Keratinocyte (primary cell): Measurements from ENCODE around the gene CPT2. TPM values are rescaled to one million over a fixed set of nuclear protein-coding genes. Genes with fewer than 3 reads are reported as not detected.

Experiments
- DNase-seq: peaks from one replicate; pipeline ENCODE4 v3.0.0-alpha.2; 2011; ENCODE audit warnings: low read depth, missing footprints, low spot score
- FAIRE-seq: peaks from 2 replicates; lab custom pipeline; 2011; peaks lifted over from hg19 to GRCh38; lab: Jason Lieb, UNC
- H2AFZ ChIP-seq: 2 replicates; pipeline ENCODE4 v1.6.0; 2012; ENCODE audit warnings: low read length, control low read depth, inconsistent platforms; ENCODE audit not compliant: control insufficient read depth
- H3K27ac ChIP-seq: 2 replicates; pipeline ENCODE4 v1.5.1; 2011; ENCODE audit warnings: low read length; ENCODE audit not compliant: control insufficient read depth, insufficient read depth
- H3K27me3 ChIP-seq: 3 replicates; pipeline ENCODE4 v1.6.0; 2011; ENCODE audit warnings: low read length; ENCODE audit not compliant: control insufficient read depth, insufficient read depth; ENCODE audit errors: extremely low read depth
- H3K36me3 ChIP-seq, 2 experiments: 2 replicates in 1 of 2; 3 replicates in 1 of 2; pipeline ENCODE4 v1.5.1; 2011; ENCODE audit warnings: low read length in 2 of 2, mild to moderate bottlenecking in 1 of 2; ENCODE audit not compliant: control insufficient read depth in 2 of 2, insufficient read depth in 2 of 2; ENCODE audit errors: extremely low read depth in 1 of 2
- H3K4me1 ChIP-seq: 3 replicates; pipeline ENCODE4 v1.5.1; 2011; ENCODE audit warnings: low read length; ENCODE audit not compliant: control insufficient read depth, insufficient read depth; ENCODE audit errors: extremely low read depth
- H3K4me2 ChIP-seq: 3 replicates; pipeline ENCODE4 v1.6.0; 2011; ENCODE audit warnings: low read depth, low read length; ENCODE audit not compliant: control insufficient read depth, insufficient read depth; ENCODE audit errors: extremely low read depth
- H3K4me3 ChIP-seq, 3 experiments: fragments of 200-600 bp in 1 of 3; sonication (generic) in 1 of 3; 2 replicates in 2 of 3; 3 replicates in 1 of 3; pipeline ENCODE4 v1.5.1; 2011 to 2016; ENCODE audit warnings: low read length in 3 of 3, mild to moderate bottlenecking in 3 of 3, control low read depth in 2 of 3, inconsistent platforms in 1 of 3, low read depth in 1 of 3, mixed read lengths in 1 of 3, mixed run types in 1 of 3, moderate library complexity in 1 of 3; ENCODE audit not compliant: control insufficient read depth in 2 of 3, insufficient read depth in 2 of 3; ENCODE audit errors: extremely low read depth in 1 of 3
- H3K79me2 ChIP-seq: 2 replicates; pipeline ENCODE4 v1.6.0; 2012; ENCODE audit warnings: low read length; ENCODE audit not compliant: control insufficient read depth, insufficient read depth
- H3K9ac ChIP-seq: 3 replicates; pipeline ENCODE4 v1.6.0; 2011; ENCODE audit warnings: low read length; ENCODE audit not compliant: control insufficient read depth, insufficient read depth; ENCODE audit errors: extremely low read depth
- H3K9me1 ChIP-seq: 3 replicates; pipeline ENCODE4 v1.6.0; 2011; ENCODE audit warnings: low read length; ENCODE audit not compliant: control insufficient read depth, insufficient read depth; ENCODE audit errors: extremely low read depth
- H3K9me3 ChIP-seq: 2 replicates; pipeline ENCODE4 v1.5.1; 2012; ENCODE audit warnings: low read depth, low read length; ENCODE audit not compliant: control insufficient read depth
- H4K20me1 ChIP-seq: 3 replicates; pipeline ENCODE4 v1.6.0; 2011; ENCODE audit warnings: low read length; ENCODE audit not compliant: control insufficient read depth, insufficient read depth; ENCODE audit errors: extremely low read depth
- CTCF ChIP-seq, 3 experiments: IDR thresholded peaks in 1 of 3; conservative IDR thresholded peaks in 1 of 3; optimal IDR thresholded peaks in 1 of 3; 2 replicates in 2 of 3; 3 replicates in 1 of 3; pipeline versions ENCODE3 to v1.5.1; 2011; ENCODE audit warnings: low read length in 3 of 3, mild to moderate bottlenecking in 3 of 3, moderate library complexity in 2 of 3, control low read depth in 1 of 3, inconsistent platforms in 1 of 3; ENCODE audit not compliant: insufficient read depth in 2 of 3; ENCODE audit errors: extremely low read depth in 1 of 3
- EZH2 ChIP-seq: IDR thresholded peaks from one replicate; pipeline ENCODE4 v1.6.1; 2012; ENCODE audit warnings: inconsistent platforms, mild to moderate bottlenecking, low read length, moderate library complexity
- dilution Hi-C: fragments of 300-500 bp; cut with MboI; formaldehyde crosslinking; loops from one replicate; pipeline ENCODE4 v1.7.0; 2020; ENCODE audit warnings: low sequenced_read_pairs; ENCODE audit not compliant: extremely low pct_ligation_motif_present
- polyA plus RNA-seq, 5 experiments: library from polyadenylated mRNA; depleted of rRNA in 3 of 5; stranded (reverse) in 3 of 5; stranded (forward) in 1 of 5; unstranded in 1 of 5; fragments of >200 nt; gene quantifications; 1 replicate in 1 of 5; 2 replicates in 3 of 5; 3 replicates in 1 of 5; pipeline versions ENCODE4 v1.2.1 to v1.2.3, GENCODE V29; 2011 to 2012; ENCODE audit warnings: missing spikeins in 2 of 5, low read depth in 1 of 5, low replicate concordance in 1 of 5

CPT2 gene
- polyA plus RNA-seq, 1 donor (not counting 4 experiments of a cell fraction or from before 2014, with no cell fraction given), result 16.6 TPM

- Histone ChIP-seq H3K27me3 (no peaks in the 10 kb centered on the region), H3K9me3 (no peaks in the 10 kb centered on the region), H2AFZ (peak overlapping the region; percentile 97), H3K9ac (peak overlapping the region; percentile 95), H4K20me1 (no peaks in the 10 kb centered on the region), H3K36me3 (peaks cover 0 to 6% of the 10 kb centered on the region in 2 experiments), H3K79me2 (peaks cover 10% of the 10 kb centered on the region), H3K27ac (peak overlapping the region; percentile 92), H3K4me1 (peaks cover 12% of the 10 kb centered on the region), H3K4me3 (peak overlapping the region; percentile 74 to 86 (median 81)), H3K9me1 (no peaks in the 10 kb centered on the region), H3K4me2 (peak overlapping the region; percentile 92)
- DNase-seq (no peak), FAIRE-seq (no peak)
- TF ChIP-seq CTCF (optimal IDR thresholded peaks at IDR 0.05 in 1 of 3, IDR thresholded peaks at IDR 0.05 in 1 of 3, conservative IDR thresholded peaks at IDR 0.05 in 1 of 3; ENCODE audit: extremely low read depth in 1 of 3, insufficient read depth in 2 of 3, low read length in 3 of 3) (no peak), EZH2 (no peak)
- dilution Hi-C loops, result no loop called here
Observed at GRCh38 chr1:53220962-53221286, 24.3 kb downstream of the CPT2 start.

GRCh38 chr1:53237638-53238037 lies 41.0 kb downstream of the CPT2 start:
- H3K4me1 ChIP-seq, result peaks cover 14% of the 10 kb centered on the region
- H3K9me1 ChIP-seq, result no peaks in the 10 kb centered on the region
- H3K79me2 ChIP-seq, result peaks cover 26% of the 10 kb centered on the region
- peak overlapping the region; percentile 77 to 93 (median 77) for H3K4me3 ChIP-seq
- H3K27me3 ChIP-seq, result no peaks in the 10 kb centered on the region
- H2AFZ ChIP-seq, result no peak overlapping the region
- FAIRE-seq (no peak), DNase-seq (no peak)
- H3K4me2 ChIP-seq, result peak overlapping the region; percentile 84
- H4K20me1 ChIP-seq, result no peaks in the 10 kb centered on the region
- H3K36me3 ChIP-seq, result peaks cover 6 to 13% of the 10 kb centered on the region in 2 experiments
- dilution Hi-C loops, result no loop called here
- TF ChIP-seq EZH2 (no peak), CTCF (optimal IDR thresholded peaks at IDR 0.05 in 1 of 3, IDR thresholded peaks at IDR 0.05 in 1 of 3, conservative IDR thresholded peaks at IDR 0.05 in 1 of 3; ENCODE audit: extremely low read depth in 1 of 3, insufficient read depth in 2 of 3, low read length in 3 of 3) (no peak)
- H3K9me3 ChIP-seq, result no peaks in the 10 kb centered on the region
- peak overlapping the region; percentile 82 for H3K27ac ChIP-seq
- peak overlapping the region; percentile 86 for H3K9ac ChIP-seq
